ENCODE data around the gene METTL26. TPM values are rescaled to one million over a fixed set of nuclear protein-coding genes. Genes with fewer than 3 reads are reported as not detected.

METTL26 gene
- total and polyA plus RNA-seq, 9 of the 15 experiments (the other 6 are each of a cell fraction or from before 2014, with no cell fraction given) = 7.3 to 262 (median 80.9) TPM

- TF ChIP-seq KAT7 (CRISPR knock-in tag; IDR thresholded peaks at IDR 0.05; ENCODE audit: borderline replicate concordance) (peak; percentile 99), CAMTA2 (CRISPR knock-in tag; conservative IDR thresholded peaks at IDR 0.05) (no peak), ZBTB17 (CRISPR knock-in tag; IDR thresholded peaks at IDR 0.05) (0 out of 2 replicates have a peak, but pooled peaks have one; percentile 42), CREM (IDR thresholded peaks at IDR 0.05; ENCODE audit: low read depth) (0 out of 2 replicates have a peak, but pooled peaks have one; percentile 9), ZNF121 (CRISPR knock-in tag; conservative IDR thresholded peaks at IDR 0.05) (no peak), TARDBP (IDR thresholded peaks at IDR 0.05) (no peak), MLX (CRISPR knock-in tag; conservative IDR thresholded peaks at IDR 0.05) (0 out of 4 replicates have a peak, but pooled peaks of 1 of the 2 experiments have one; percentile 44), SMAD4 (CRISPR knock-in tag; conservative IDR thresholded peaks at IDR 0.05) (no peak; the same call in 1 of the 2 replicates), PHF20 (IDR thresholded peaks at IDR 0.05; ENCODE audit: partially characterized antibody) (peak; percentile 60), MGA (IDR thresholded peaks at IDR 0.05) (peak; percentile 92)
Measured at GRCh38 chr16:635573-636205, 416 bp downstream of the METTL26 start (continued).
